Neutrophil (primary cell): ENCODE data around the gene RBFOX2.
"Not testable (repeated sequence)": the region's sequence is repeated elsewhere in the genome, so short reads cannot be mapped to it uniquely, and the experiment has no call there.

Experiments used
- H3K27ac ChIP-seq: fragments of 200-600 bp; sonication (generic); 2 replicates; pipeline ENCODE4 v1.5.1; 2016; ENCODE audit warnings: mild to moderate bottlenecking, moderate library complexity
- H3K27me3 ChIP-seq: fragments of 200-600 bp; sonication (generic); 2 replicates; pipeline ENCODE4 v1.6.0; 2016; ENCODE audit warnings: mild to moderate bottlenecking
- H3K36me3 ChIP-seq: fragments of 200-600 bp; sonication (generic); 2 replicates; pipeline ENCODE4 v1.5.1; 2017
- H3K4me1 ChIP-seq, 2 experiments: fragments of 200-600 bp in 1 of 2; sonication (generic) in 1 of 2; 1 replicate in 1 of 2; 2 replicates in 1 of 2; pipeline versions ENCODE4 v1.5.1 to v1.6.1; 2013 to 2016; ENCODE audit warnings: low read depth in 1 of 2, low read length in 1 of 2, mild to moderate bottlenecking in 1 of 2, moderate library complexity in 1 of 2; ENCODE audit not compliant: control insufficient read depth in 1 of 2, insufficient read depth in 1 of 2
- H3K4me3 ChIP-seq, 2 experiments: fragments of 200-600 bp in 1 of 2; sonication (generic) in 1 of 2; 1 replicate in 1 of 2; 2 replicates in 1 of 2; pipeline ENCODE4 v1.5.1; 2013 to 2016; ENCODE audit warnings: low read depth in 1 of 2, low read length in 1 of 2, mild to moderate bottlenecking in 1 of 2, moderate library complexity in 1 of 2
- H3K9me3 ChIP-seq: fragments of 200-600 bp; sonication (generic); 2 replicates; pipeline ENCODE4 v1.5.1; 2016
- TF ChIP-seq, protein P1 (sequence below): fragments of 200-600 bp; sonication (generic); IDR thresholded peaks from 2 replicates; pipeline ENCODE4 v1.5.1; 2016; ENCODE audit warnings: antibody characterized with exemption

RBFOX2 gene

DNA sequence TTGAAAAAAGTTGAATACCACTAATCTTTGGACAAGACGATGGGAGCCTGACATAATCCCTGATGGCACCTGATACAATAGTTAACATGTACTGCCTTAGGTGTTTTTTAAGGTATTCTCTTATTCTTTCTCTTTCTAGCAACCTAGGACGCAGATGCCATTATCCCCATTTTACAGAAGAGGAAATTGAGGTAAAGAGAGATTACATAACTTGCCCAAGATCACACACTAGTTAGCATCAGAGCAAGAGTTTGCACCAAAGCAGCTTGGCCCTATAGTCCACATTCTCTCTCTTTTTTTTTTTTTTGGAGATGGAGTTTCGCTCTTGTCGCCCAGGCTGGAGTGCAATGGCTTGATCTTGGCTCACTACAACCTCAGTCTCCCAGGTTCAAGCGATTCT lies 35.7 kb upstream of the RBFOX2 start:
- Histone ChIP-seq H3K9me3 (no peaks in the 10 kb centered on the region), H3K27me3 (peaks cover 35% of the 10 kb centered on the region), H3K27ac (no peak overlapping the region), H3K4me1 (peaks cover 7 to 10% of the 10 kb centered on the region in 2 experiments), H3K4me3 (no peak overlapping the region), H3K36me3 (no peaks in the 10 kb centered on the region)
- TF ChIP-seq, protein P1, sequence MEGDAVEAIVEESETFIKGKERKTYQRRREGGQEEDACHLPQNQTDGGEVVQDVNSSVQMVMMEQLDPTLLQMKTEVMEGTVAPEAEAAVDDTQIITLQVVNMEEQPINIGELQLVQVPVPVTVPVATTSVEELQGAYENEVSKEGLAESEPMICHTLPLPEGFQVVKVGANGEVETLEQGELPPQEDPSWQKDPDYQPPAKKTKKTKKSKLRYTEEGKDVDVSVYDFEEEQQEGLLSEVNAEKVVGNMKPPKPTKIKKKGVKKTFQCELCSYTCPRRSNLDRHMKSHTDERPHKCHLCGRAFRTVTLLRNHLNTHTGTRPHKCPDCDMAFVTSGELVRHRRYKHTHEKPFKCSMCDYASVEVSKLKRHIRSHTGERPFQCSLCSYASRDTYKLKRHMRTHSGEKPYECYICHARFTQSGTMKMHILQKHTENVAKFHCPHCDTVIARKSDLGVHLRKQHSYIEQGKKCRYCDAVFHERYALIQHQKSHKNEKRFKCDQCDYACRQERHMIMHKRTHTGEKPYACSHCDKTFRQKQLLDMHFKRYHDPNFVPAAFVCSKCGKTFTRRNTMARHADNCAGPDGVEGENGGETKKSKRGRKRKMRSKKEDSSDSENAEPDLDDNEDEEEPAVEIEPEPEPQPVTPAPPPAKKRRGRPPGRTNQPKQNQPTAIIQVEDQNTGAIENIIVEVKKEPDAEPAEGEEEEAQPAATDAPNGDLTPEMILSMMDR: no peak

DNA sequence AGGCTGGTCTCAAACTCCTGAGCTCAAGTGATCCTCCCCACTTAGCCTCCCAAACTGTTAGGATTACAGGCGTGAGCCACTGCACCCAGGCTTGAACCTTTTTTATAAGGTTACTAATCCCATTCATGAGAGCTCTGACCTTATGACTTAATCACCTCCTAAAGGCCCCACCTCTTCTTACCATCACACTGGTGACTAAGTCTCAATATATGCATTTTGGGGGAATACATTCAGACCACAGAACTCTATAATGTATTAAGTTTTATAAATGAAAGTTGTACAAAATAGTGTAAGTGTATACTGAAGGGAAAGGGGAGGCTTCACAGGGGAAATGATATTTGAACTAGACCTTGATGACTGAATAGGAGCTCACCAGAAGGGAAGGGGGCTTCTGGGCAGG lies 28.4 kb upstream of the RBFOX2 start:
- H3K27ac ChIP-seq: no peak overlapping the region
- TF ChIP-seq, protein P1: no peak
- no peaks in the 10 kb centered on the region for H3K9me3 ChIP-seq
- no peak overlapping the region for H3K4me3 ChIP-seq
- H3K36me3 ChIP-seq: no peaks in the 10 kb centered on the region
- H3K4me1 ChIP-seq: no peaks in the 10 kb centered on the region
- no peaks in the 10 kb centered on the region for H3K27me3 ChIP-seq

DNA sequence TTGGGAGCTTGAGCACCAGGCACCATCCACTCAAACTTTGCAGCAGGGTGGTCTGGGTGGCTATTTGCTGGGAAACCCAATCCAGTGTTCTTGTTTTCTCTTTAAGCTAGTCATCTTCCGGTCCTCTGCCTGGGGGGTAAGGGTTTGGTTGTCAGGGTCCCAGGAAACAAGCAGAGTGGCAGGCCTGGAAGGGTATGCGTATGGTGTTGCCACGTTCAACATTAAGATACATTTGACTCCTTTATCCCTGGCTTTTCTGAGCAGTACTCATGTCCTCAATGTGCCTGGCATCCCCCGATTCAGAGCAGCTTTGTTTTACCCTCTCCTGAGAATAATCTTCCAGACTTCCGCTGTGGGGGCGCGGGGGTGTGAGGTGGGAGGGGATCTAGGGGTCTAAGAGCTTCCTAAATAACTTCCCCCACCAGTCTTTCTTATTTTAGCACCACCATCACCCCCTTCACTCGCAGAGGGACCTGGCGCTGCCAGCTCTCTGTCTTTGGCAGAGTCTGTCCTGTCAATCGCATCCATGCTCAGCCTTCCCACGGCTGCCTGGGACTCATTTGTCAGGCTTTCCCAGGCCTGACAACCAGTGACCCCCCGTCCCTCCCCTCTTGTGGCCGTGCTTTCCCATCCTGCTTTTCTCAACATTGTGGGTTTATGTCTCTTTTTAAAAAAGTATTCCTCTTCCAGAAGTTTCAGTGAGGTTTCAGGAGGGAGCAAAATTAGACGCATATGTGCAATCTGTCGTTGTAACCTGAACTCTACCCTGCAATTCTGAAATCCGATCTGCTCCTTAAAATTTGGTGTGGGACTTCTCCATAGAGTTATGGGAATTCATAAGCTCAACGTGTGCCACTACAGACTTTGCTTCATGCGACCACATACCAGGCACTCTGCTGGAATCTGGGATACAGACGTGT lies 27.0 kb upstream of the RBFOX2 start:
- TF ChIP-seq, protein P1: no peak
- no peaks in the 10 kb centered on the region for H3K9me3 ChIP-seq
- H3K27me3 ChIP-seq: no peaks in the 10 kb centered on the region
- no peaks in the 10 kb centered on the region for H3K4me1 ChIP-seq
- H3K4me3 ChIP-seq: no peak overlapping the region
- H3K36me3 ChIP-seq: no peaks in the 10 kb centered on the region
- H3K27ac ChIP-seq: no peak overlapping the region

DNA sequence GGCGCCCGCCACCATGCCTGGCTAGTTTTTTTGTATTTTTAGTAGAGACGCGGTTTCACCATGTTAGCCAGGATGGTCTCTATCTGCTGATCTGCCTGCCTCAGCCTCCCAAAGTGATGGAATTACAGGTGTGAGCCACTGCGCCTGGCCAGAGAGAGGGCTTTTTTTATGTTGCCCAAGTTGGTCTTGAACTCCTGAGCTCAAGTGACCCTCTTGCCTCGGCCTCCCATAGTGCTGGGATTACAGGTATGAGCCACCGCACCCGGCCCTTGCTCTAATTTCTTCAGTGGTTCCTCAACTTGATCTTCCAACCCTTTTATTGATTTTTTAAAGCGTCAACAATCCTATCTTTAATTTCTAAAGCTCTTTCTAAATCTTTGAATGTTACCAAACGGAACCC lies 25.8 kb upstream of the RBFOX2 start:
- H3K9me3 ChIP-seq, H3K27me3 ChIP-seq, H3K4me1 ChIP-seq, H3K27ac ChIP-seq, H3K4me3 ChIP-seq, H3K36me3 ChIP-seq: not testable (repeated sequence)

DNA sequence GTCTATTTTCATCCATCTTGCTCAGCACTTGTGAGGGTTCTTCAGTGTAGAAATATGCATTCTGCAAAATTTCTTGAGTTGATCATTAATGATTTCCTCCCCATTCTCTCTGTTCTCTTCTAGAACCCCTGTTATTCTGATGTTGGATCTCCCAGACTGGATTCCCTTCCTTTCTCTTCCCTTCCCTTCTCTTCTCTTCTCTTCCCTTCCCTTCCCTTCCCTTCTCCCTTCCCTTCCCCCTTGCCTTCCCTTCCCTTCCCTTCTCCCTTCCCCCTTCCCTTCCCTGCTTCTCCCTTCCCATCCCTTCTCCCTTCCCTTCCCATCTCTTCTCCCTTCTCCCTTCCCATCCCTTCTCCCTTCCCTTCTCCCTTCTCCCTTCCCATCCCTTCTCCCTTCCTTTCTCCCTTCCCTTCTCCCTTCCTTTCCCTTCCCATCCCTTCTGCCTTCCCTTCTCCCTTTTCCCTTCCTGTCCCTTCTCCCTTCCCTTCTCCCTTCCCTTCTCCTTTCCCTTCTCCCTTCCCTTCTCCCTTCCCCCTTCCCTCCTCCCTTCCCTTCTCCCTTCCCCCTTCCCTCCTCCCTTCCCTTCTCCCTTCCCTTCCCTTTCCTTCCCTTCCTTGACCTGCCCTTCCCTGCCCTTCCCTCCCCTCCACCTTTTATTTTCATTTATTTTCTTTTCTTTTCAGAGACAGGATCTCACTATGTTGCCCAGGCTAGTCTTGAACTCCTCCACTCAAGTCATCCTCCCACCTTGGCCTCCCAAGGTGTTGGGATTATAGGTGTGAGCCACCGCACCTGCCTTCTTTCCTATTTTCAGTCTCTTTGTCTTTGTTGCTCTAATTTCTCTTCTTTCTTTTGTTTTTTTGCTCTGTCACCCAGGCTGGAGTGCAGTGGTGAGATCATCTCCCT lies 24.9 kb upstream of the RBFOX2 start:
- Histone ChIP-seq H3K36me3 (no peaks in the 10 kb centered on the region), H3K27me3 (no peaks in the 10 kb centered on the region), H3K27ac (no peak overlapping the region), H3K9me3 (no peaks in the 10 kb centered on the region), H3K4me1 (no peaks in the 10 kb centered on the region), H3K4me3 (no peak overlapping the region)
- TF ChIP-seq, protein P1: no peak
